GM18508 (cell line): ENCODE results near the gene KRTAP12-3.
"Not testable (repeated sequence)": the region's sequence is repeated elsewhere in the genome, so short reads cannot be mapped to it uniquely, and the experiment has no call there.

ENCODE experiments used
- ATAC-seq: cut with Tn5 transposase; IDR thresholded peaks from one replicate; pipeline ENCODE4 v1.9.1; 2021; ENCODE audit warnings: moderate number of reproducible peaks; ENCODE audit not compliant: insufficient read depth, unreplicated experiment

Gene KRTAP12-3, protein sequence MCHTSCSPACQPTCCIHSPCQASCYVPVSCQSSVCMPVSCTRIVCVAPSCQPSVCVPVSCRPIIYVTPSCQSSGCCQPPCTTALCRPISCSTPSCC

DNA sequence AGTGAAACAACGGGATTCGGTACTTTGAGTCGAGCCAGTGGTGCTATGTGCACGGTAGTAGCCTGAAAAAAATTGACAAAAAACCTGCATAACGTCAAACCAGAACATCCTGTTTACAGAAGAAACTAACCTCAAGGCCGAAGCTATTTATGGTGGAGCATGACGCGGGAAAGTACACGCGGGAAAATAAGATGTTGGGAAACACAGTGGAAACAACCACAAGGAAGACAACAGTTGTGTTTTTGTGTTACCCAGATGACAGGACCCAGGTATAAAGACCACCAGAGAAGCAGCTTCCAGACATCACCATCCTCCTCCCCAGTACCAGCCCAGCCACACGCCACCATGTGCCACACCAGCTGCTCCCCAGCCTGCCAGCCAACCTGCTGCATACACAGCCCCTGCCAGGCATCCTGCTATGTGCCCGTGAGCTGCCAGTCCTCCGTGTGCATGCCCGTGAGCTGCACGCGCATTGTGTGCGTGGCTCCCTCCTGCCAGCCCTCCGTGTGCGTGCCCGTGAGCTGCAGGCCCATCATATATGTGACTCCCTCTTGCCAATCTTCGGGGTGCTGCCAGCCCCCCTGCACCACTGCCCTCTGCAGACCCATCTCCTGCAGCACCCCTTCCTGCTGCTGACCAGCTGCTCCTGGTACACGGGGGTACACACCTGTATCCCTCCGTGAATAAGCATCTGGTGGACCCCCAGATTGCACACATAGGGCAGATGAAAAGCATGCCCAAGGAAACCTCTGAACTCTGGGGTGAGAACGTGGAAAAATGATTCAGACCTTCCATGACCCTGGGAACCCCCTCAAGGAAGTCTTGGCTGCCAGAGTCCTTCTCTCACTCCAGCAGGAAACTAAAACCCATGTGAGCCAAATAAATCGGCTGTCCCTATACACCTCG, at the start of gene KRTAP12-3:
TSS of gene KRTAP12-3 (plus strand) at position 298 of the 906 bp plus-strand sequence. CDS start at position 346, 48 bp downstream.
- ATAC-seq, result no peak

DNA sequence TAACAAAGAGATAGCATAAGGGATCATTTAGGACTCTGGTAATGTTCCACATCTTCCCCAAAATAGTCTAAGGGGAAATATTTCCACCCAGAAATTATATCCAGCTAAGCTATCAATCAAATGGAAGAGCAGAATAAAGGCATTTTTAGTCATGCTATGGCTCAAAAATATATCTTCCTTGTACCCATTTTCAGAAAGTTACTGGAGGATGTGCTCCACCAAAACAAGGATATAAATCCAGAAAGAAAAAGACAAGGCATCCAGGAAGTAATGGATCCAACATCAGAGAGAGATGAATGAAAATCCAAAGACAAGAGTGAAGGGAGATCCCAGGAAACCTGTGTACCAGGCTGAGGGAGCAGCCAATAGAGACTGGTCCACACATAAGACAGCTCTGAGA, 48.5 kb upstream of the KRTAP12-3 start:
- no peak for ATAC-seq

DNA sequence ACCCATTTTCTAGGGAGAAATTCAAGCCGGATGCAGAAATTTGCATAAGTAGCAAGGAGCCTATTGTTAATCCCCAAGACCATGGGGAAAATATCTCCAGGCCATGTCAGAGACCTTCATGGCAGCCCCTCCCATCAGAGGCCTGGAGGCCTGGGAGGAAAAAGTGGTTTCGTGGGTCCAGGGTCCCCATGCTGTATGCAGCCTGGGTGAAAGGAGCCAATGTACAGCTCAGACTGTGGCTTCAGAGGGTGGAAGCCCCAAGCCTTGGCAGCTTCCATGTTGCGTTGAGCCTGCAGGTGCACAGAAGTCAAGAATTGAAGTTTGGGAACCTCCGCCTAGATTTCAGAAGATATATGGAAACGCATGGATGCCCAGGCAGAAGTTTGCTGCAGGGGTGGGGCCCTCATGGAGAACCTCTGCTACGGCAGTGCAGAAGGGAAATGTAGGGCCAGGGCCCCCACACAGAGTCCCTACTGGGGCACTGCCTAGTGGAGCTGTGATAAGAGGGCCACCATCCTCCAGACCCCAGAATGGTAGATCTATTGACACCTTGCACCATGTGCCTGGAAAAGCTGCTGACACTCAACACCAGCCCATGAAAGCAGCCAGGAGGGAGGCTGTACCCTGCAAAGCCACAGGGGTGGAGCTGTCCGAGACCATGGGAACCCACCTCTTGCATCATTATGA, 47.4 kb upstream of the KRTAP12-3 start:
- ATAC-seq, result not testable (repeated sequence)

DNA sequence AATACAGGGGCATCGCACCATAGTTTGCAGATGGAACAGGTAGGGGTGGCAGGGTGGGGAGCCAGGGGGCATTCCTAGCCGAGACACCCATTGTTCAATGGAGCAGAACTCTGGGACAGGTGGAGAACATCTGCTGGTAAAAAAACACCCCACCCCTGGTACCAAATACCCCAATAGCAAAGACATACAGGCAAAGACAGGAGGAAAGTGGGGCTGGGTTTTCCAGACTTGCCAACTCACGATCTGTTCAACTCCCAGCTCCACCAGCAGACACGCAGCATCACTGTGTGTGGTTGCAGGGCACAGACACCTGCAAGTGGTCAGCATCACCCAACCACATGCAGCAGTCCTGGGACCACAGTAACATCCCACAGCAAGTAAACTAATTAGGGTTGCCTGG, 46.2 kb upstream of the KRTAP12-3 start:
- ATAC-seq, result no peak

DNA sequence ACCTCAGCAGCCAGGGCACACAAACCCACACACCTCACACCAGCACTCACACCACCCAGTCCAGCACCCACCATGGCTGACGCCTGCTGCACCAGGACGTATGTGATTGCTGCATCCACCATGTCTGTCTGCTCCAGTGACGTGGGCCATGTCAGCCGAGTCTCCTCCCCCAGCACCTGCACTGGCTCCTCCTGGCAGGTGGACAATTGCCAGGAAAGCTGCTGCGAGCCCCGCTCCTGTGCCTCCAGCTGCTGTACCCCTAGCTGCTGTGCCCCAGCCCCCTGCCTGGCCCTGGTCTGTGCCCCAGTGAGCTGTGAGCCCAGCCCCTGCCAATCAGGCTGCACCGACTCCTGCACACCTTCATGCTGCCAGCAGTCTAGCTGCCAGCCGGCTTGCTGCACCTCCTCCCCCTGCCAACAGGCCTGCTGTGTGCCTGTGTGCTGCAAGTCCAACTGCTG, 45.7 kb upstream of the KRTAP12-3 start, which contains the start of gene KRTAP10-8:
TSS of gene KRTAP10-8 (plus strand) at position 51 of the 458 bp plus-strand sequence. CDS start at position 73, 22 bp downstream.
- no peak for ATAC-seq

DNA sequence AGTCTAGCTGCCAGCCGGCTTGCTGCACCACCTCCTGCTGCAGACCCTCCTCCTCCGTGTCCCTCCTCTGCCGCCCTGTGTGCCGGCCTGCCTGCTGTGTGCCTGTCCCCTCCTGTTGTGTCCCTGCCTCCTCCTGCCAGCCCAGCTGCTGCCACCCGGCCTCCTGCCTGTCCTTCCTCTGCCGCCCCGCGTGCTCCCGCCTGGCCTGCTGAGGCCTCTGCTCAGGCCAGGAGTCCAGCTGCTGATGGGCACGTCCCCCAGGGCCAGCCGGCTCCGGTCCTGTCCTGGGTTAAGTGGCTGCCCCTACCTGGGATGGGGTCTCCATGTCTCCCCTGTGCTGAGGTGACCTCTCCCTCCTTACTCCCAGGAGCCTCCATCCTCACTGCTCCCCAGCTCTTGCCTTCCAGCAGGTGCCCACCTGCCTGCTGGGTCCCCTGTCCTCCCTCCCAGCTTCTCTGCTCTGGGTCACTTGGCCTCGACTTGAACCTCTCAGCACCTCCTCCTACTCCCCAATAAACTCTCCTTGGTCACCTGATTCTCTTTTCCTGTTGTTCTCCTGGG, 45.0 kb upstream of the KRTAP12-3 start:
- no peak for ATAC-seq

DNA sequence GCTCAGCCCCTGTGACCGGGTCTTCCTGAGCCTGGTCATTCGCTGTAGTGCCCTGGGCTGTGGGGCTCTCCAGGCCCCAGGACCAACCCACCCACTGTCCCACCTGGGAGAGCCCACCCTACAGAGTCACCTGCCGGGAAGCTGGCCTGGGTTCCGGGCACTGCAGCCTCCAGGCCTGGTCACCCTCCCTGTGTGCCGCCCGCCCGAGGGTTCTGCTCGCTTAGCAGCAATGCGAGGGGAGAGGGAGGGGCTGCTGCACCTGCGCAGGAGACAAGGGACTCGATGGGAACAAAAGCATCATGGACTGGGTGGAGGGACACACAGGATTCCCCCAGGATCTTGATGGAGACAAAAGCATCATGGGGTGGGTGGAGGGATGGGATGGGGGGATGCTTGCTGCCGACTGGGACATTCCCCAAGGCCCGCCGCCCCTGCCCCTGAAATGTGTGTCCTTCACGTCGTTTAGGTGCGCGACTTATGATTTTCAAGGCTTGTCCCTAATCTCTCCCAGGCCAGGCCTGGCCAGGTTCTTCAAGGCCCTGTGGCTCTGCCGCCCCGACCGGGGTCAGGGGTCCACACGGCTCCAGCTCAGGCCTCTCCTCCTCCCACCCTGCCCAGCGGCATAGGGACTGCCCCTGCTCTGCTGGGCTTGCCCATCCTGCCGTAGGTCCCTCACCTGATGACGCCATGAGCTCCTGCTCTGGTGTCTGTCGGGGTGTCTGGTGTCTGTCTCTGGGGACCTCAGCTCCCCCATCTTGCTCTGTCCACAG, 44.2 kb upstream of the KRTAP12-3 start:
- no peak for ATAC-seq

DNA sequence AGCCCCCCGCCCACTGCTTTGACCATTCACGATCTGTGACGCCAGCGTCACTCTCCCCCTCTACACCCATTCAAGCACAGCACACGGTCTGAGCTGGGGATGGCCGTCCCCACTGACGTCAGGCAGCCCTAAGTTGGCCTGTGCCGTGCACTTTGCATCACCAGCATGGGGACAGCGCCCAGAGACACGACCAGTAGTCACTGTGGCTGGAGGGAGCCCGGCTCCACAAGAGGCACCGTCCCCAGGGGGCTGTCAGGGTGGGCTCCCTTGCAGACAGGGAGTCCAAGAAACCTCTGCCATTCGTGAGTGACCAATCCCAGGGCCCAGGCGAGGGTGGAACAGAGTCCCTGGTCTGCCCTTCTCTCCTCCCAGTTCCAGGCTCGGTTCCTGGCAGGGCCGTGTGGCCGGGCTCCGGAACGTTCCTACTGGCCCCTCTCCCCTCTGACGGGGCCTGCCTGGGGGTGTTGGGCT, 43.5 kb upstream of the KRTAP12-3 start:
- ATAC-seq, result no peak

DNA sequence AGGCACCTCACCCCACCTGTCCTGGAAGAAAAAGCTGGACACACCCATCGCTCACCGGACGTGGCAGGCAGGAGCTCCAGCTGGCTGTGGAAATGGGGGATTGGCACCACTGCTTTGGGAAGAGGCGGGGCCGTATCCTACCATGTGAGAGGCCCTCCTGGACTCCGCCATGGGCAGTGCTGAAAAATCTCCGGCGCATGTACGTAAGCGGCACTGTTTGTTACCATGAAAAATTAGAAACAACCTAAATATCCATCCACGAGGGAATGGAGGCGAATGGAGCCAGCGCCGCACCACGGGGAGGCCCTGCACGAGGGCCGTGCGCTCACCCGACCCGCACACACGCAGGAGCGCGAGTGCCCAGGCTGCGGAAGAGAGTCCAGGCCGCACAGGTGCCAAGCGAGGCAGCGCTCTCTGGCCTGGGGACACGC, 42.8 kb upstream of the KRTAP12-3 start:
- no peak for ATAC-seq

DNA sequence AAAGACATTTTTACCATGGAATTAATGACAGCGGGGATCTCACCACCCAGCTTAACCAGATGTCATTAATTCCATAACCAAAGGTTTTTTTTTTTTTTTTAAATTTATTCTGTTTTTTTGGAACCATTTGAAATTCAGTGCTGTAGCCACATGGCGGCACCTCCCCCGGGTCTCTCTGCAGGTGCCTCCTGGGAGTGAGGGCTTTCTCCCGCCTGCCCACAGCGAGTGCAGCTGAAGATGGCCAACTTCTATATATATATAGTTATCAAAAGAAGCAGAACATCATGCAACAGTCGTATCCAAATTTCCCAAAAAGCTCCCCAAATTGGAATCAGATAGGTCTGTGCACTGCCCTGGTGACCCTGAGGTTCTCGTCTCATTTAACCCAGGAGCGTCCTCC, 42.3 kb upstream of the KRTAP12-3 start:
- no peak for ATAC-seq

DNA sequence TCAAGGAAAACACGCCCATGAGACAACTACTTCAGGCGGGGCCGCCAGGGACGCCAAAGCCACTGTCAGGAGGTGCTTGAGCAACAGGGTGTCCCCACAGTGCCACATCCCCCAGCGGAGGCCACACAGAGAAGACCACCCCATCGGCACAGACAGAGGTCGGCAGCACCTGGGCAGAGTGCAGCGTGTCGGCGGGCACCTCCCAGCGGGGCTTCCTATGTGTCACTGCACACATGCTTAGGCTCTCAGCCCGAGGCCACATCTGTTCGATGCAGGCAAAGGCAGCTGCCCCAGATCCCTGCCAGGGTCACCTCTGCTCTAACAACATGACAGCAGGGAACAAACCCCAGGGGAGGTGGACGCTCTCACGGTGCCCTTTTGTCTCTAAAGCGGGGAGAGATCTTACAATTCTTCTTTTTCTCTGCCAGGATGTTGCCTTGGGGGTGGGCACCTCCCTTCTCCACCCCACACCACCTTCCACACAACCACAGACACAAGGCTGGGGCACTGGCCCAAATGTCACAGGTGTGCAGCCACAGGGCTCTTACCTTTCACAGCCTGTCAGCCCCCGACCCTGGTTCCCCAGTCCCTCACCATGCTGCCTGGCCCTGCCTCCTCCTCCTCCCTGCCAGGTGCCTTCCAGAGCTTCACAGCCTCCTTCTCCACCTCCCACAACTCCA, 41.7 kb upstream of the KRTAP12-3 start:
- no peak for ATAC-seq

DNA sequence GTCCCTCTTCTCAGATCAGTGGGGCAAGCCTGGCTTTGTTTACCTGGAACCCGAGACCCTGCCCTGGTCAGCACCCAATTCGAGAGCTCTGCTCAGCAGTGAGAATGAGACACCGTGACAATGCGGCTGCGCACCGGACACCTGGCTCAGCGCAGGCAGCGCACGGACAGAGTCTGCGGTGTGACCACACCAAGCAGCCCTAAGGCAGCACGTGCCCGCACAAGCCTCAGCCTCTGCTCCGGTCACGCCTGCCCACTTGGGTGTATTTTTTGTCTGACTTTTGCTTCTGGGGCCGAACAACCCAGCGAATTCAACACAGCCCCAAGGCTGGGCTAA, 41.2 kb upstream of the KRTAP12-3 start:
- no peak for ATAC-seq

DNA sequence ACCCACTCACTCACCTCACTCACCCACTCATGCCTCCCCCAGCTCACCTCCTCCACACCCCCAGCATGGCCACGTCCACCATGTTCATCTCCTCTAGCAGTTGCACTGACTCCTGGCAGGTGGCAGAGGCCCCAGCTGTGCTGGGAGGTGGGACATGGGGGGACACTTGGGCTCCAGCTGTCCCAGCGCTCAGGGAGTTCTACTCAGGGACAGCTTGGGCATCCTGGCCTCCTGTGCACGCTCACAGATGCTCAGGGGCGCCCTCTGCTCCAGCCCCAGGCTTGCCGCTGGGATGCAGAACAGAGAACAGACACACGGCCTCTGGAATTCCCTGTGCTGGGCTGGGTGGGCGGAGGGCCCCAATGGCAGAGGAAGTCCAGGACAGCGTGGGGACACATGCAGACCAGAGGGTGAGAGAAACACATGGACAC, 40.6 kb upstream of the KRTAP12-3 start:
- ATAC-seq, result no peak

DNA sequence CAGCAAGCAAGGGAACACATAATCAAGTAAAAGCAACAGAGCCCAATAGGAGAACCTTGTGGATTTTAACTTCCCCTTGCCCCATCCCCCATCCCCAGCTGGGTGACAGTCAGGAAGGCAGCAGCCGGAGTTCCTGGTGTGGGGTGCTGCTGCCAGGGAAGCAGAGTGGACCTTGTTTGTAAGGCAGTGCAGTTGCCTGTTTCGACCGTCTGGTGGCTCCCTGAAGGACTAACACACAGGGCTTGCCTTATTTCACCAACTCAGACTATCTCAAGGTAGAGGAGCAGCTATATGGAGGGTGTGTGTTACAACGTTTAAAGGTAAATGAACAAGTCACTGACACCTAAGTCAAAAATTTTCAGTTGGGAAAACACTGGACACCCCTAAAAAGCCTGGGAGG, 39.2 kb upstream of the KRTAP12-3 start:
- ATAC-seq, result no peak

DNA sequence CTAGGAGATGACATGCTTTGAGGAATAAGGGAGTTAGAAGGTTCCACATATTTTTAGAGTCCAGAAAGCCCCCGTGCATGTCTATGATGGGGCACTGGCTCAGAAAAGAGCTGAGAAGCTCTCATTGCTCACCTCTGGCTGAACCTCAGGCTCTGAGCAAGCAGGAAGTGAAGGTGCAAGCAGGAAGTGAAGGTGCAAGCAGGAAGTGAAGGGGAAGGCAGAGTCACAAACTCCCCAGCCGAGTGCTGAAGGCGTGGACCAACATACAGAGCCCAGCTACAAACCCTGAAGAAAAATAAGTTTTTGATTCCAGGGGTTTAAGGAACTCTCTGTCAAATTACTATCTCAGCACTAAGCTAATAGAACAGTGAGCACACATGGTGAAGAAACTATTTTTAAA, 38.8 kb upstream of the KRTAP12-3 start:
- no peak for ATAC-seq

DNA sequence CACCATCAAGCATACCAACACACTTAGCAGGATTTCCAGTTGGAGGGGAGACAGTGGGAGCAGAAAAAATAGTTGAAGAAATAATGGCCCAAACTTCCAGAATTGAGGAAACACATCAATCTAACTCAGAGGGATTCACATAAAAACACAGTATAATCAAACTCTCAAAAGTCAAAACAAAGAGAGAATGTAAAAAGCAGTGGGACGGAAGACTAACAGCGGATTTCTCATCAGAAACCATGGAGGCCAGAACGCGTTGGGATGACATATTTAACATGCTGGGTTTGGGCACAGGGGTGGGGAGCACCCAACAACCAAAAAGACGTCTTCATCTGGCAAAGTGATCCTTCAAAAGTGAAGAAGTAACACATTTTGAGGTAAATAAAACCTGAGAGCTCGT, 37.8 kb upstream of the KRTAP12-3 start:
- ATAC-seq, result no peak

DNA sequence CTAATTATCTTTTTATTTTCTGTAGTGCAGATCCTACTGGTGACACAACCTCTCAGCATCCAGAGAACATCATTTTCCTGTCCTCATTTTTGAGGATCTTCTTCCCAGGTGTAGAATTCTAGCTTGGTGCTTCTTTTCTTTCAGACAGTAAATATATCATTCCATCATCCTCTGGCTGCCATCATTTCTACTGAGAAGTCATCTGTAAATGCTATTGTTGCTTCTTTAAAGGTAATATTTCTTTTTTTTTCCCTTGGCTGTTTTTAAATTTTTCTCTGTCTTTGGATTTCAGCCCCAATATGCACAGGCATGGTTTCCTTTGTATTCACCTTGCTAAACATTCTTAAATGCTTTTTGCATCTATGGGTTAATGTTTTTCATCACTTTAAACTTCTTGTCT, 34.2 kb upstream of the KRTAP12-3 start:
- no peak for ATAC-seq

DNA sequence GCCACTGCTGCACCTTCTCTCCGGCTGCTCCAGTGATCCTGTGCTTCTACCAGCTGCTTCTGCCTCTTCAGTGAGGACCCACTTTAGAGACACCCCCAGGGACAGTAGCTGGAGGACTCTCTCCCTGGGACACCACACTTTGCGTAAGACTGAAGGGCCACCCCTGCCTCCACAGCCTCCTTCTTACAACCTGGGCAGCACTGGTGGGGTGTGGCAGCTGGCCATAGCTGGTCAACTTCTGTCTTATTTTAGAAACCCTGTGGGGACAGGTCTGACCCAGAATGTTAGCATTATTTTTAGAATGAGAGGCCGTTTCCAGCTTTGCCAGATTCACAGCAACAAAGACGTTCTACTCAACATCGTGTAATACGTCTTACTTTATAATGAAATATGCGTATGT, 32.0 kb upstream of the KRTAP12-3 start:
- ATAC-seq, result no peak

DNA sequence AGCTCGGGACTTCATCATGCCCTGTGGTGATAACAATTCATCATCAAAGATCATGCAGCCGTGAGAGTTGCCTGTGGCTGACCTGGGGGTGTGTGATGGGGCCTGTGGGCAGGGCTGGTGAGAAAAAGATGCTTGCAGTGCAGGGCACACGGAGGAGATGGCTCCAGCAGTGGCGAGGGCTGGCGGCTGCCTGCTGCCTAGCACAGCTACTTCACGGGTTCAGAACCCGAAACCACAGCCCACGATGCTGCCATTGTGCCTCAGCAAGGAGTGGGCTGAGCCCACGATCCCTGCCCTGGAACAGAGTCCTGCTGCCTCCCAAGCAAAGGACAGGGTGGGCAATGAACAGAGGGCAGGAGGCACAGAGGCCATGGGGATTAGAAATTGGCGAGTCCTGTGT, 31.5 kb upstream of the KRTAP12-3 start:
- no peak for ATAC-seq
